PC-9 (cell line): ENCODE measurements around the gene NT5C1A. TPM values are rescaled to one million over a fixed set of nuclear protein-coding genes. Genes with fewer than 3 reads are reported as not detected.

Source experiments
- BruUV-seq: library from RNA; stranded (reverse); fragments of 400-500 nt; replicated peaks from 2 replicates; lab custom pipeline; 2021; lab: Mats Ljungman, UMichigan
- CTCF ChIA-PET: fragments of 300-600 bp; sonication (Branson Sonifier 250); formaldehyde crosslinking; loops from one replicate; lab custom pipeline; 2022; ENCODE audit warnings: antibody characterized with exemption; lab: Charles Lee
- POLR2A ChIA-PET: fragments of 300-600 bp; sonication (Branson Sonifier 250); formaldehyde crosslinking; loops from one replicate; lab custom pipeline; 2022; ENCODE audit warnings: antibody characterized with exemption; ENCODE audit not compliant: unreplicated experiment; lab: Charles Lee
- DNase-seq, 2 experiments: peaks; one replicate each; pipeline versions ENCODE4 v3.0.0 to v3.0.0-alpha.2; 2015 to 2022; ENCODE audit warnings: mixed read lengths in 1 of 2
- H2AFZ ChIP-seq: fragments of 200-600 bp; sonication (generic); 2 replicates; pipeline ENCODE4 v1.8.1; 2017; ENCODE audit warnings: antibody characterized with exemption
- H3F3A ChIP-seq: fragments of 200-600 bp; sonication (generic); 2 replicates; pipeline ENCODE4 v1.8.1; 2017; ENCODE audit warnings: antibody characterized with exemption, mild to moderate bottlenecking, low read depth; ENCODE audit not compliant: insufficient read depth
- H3K27ac ChIP-seq: fragments of 200-600 bp; sonication (generic); 2 replicates; pipeline ENCODE4 v1.6.1; 2016; ENCODE audit warnings: mixed run types
- H3K27me3 ChIP-seq: fragments of 200-600 bp; sonication (generic); 2 replicates; pipeline ENCODE4 v1.6.1; 2016; ENCODE audit warnings: low read depth, mixed run types; ENCODE audit not compliant: insufficient read depth
- H3K36me3 ChIP-seq: fragments of 200-600 bp; sonication (generic); 2 replicates; pipeline ENCODE4 v1.6.1; 2016; ENCODE audit warnings: low read depth, mixed run types
- H3K4me1 ChIP-seq: fragments of 200-600 bp; sonication (generic); replicated peaks from 2 replicates; pipeline ENCODE4 v1.6.1; 2016; ENCODE audit warnings: mixed run types; ENCODE audit not compliant: insufficient read depth
- H3K4me2 ChIP-seq: fragments of 200-600 bp; sonication (generic); 2 replicates; pipeline ENCODE4 v1.6.1; 2017; ENCODE audit warnings: mixed run types
- H3K4me3 ChIP-seq: fragments of 200-600 bp; sonication (generic); 2 replicates; pipeline ENCODE4 v1.6.1; 2016; ENCODE audit warnings: mixed run types
- H3K79me2 ChIP-seq: fragments of 200-600 bp; sonication (generic); 2 replicates; pipeline ENCODE4 v1.6.1; 2017; ENCODE audit warnings: low read depth, mixed run types
- H3K9me2 ChIP-seq: fragments of 200-600 bp; sonication (generic); 2 replicates; pipeline ENCODE4 v1.8.1; 2017; ENCODE audit warnings: mild to moderate bottlenecking; ENCODE audit not compliant: insufficient read depth
- H3K9me3 ChIP-seq: fragments of 200-600 bp; sonication (generic); 2 replicates; pipeline ENCODE4 v1.8.1; 2016; ENCODE audit warnings: low read depth; ENCODE audit not compliant: insufficient read depth
- H4K20me1 ChIP-seq: fragments of 200-600 bp; sonication (generic); 2 replicates; pipeline ENCODE4 v1.8.1; 2017; ENCODE audit not compliant: insufficient read depth
- CTCF ChIP-seq: fragments of 200-600 bp; sonication (generic); conservative IDR thresholded peaks from 2 replicates; pipeline ENCODE4 v1.6.1; 2017; ENCODE audit warnings: mixed run types, antibody characterized with exemption, mild to moderate bottlenecking, moderate library complexity
- EZH2 ChIP-seq: fragments of 200-600 bp; sonication (generic); IDR thresholded peaks from 2 replicates; pipeline ENCODE4 v1.8.0; 2017; ENCODE audit warnings: antibody characterized with exemption, low read depth
- intact Hi-C: fragments of 100-400 bp; cut with micrococcal nuclease; formaldehyde crosslinking; loops from one replicate; pipeline ENCODE4 v1.10.0; 2022; ENCODE audit not compliant: unreplicated experiment
- total RNA-seq: library from RNA; stranded (reverse); gene quantifications from 2 replicates; pipeline ENCODE4 v1.2.3, GENCODE V29; 2021

NT5C1A gene
- total RNA-seq, 1 experiment from 2014 or later = not detected

GRCh38 chr1:39625009-39625408, 46.9 kb downstream of the NT5C1A start:
- Histone ChIP-seq H3F3A (no peaks in the 10 kb centered on the region), H3K79me2 (no peaks in the 10 kb centered on the region), H3K4me2 (no peak overlapping the region), H3K27me3 (peaks cover 52% of the 10 kb centered on the region), H3K9me2 (no peaks in the 10 kb centered on the region), H3K4me1 (no peaks in the 10 kb centered on the region), H3K4me3 (no peak overlapping the region), H3K27ac (no peak overlapping the region), H3K9me3 (no peaks in the 10 kb centered on the region), H4K20me1 (no peaks in the 10 kb centered on the region; the same call in 1 of the 2 replicates), H3K36me3 (no peaks in the 10 kb centered on the region), H2AFZ (no peak overlapping the region)
- intact Hi-C loops = no loop called here
- DNase-seq = no peak
- CTCF ChIA-PET = interaction anchor here (0.6 kb wide), 1 partner anchor 599 kb away, joined by 10 read pairs; no protein-coding TSS in a partner anchor
- TF ChIP-seq EZH2 = no peak
- no peak for TF ChIP-seq CTCF
- POLR2A ChIA-PET = no interaction called here
- no TSS peak for BruUV-seq

- H3K36me3 ChIP-seq = no peaks in the 10 kb centered on the region
- H3K27ac ChIP-seq = no peak overlapping the region
- no peaks in the 10 kb centered on the region for H3K79me2 ChIP-seq
- ChIA-PET POLR2A (no interaction called here), CTCF (no interaction called here)
- H4K20me1 ChIP-seq = no peaks in the 10 kb centered on the region; the same call in 1 of the 2 replicates
- peaks cover 46% of the 10 kb centered on the region for H3K27me3 ChIP-seq
- no peak for DNase-seq
- TF ChIP-seq CTCF = no peak
- BruUV-seq = no TSS peak
- no peaks in the 10 kb centered on the region for H3F3A ChIP-seq
- no peaks in the 10 kb centered on the region for H3K9me2 ChIP-seq
- intact Hi-C loops = no loop called here
- H3K4me1 ChIP-seq = no peaks in the 10 kb centered on the region
- no peaks in the 10 kb centered on the region for H3K9me3 ChIP-seq
- H3K4me3 ChIP-seq = no peak overlapping the region
- no peak overlapping the region for H2AFZ ChIP-seq
- no peak overlapping the region for H3K4me2 ChIP-seq
Observed at GRCh38 chr1:39623053-39623452, 48.9 kb downstream of the NT5C1A start.

- no peaks in the 10 kb centered on the region for H3K9me2 ChIP-seq
- BruUV-seq = no TSS peak
- H3K4me2 ChIP-seq = no peak overlapping the region
- DNase-seq = no peak
- H2AFZ ChIP-seq = no peak overlapping the region
- H3K9me3 ChIP-seq = no peaks in the 10 kb centered on the region
- H3K27ac ChIP-seq = no peak overlapping the region
- ChIA-PET POLR2A (no interaction called here), CTCF (interaction anchor here (0.6 to 0.7 kb wide), 2 partner anchors 14 to 53 kb away, joined by 3 to 6 read pairs; no protein-coding TSS in a partner anchor)
- TF ChIP-seq CTCF = no peak
- TF ChIP-seq EZH2 = no peak
- H4K20me1 ChIP-seq = no peaks in the 10 kb centered on the region; the same call in 1 of the 2 replicates
- H3K36me3 ChIP-seq = no peaks in the 10 kb centered on the region
- no peaks in the 10 kb centered on the region for H3F3A ChIP-seq
- intact Hi-C loops = no loop called here
- peaks cover 41% of the 10 kb centered on the region for H3K27me3 ChIP-seq
- no peaks in the 10 kb centered on the region for H3K4me1 ChIP-seq
- no peak overlapping the region for H3K4me3 ChIP-seq
- no peaks in the 10 kb centered on the region for H3K79me2 ChIP-seq
Observed at GRCh38 chr1:39622427-39622826, 49.5 kb downstream of the NT5C1A start.
